GM18502 (cell line): Measurements from ENCODE around the gene ITGB3BP.
"Not testable (repeated sequence)": the region's sequence is repeated elsewhere in the genome, so short reads cannot be mapped to it uniquely, and the experiment has no call there.

Experiments
- ATAC-seq: cut with Tn5 transposase; IDR thresholded peaks from one replicate; pipeline ENCODE4 v1.9.1; 2021; ENCODE audit warnings: mild to moderate bottlenecking; ENCODE audit not compliant: unreplicated experiment, poor library complexity

The ITGB3BP gene

DNA sequence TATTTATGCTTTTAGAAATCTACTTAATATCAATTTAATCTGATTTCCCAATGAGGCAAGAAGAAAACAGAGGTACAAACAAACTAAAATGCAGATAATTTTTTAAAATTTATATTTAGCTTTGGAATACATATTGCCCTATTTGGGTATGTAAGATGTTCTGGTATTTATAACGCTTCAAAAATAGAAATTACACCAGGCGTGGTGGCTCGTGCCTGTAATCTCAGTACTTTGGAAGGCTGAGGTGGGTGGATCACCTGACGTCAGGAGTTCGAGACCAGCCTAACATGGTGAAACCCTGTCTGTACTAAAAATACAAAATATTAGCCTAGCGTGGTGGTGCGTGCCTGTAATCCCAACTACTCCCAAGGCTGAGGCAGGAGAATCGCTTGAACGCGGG, 13.3 kb downstream of the ITGB3BP start:
- ATAC-seq, result no peak

GRCh38 chr1:63506782-63507181, 16.2 kb downstream of the ITGB3BP start:
- no peak for ATAC-seq

DNA sequence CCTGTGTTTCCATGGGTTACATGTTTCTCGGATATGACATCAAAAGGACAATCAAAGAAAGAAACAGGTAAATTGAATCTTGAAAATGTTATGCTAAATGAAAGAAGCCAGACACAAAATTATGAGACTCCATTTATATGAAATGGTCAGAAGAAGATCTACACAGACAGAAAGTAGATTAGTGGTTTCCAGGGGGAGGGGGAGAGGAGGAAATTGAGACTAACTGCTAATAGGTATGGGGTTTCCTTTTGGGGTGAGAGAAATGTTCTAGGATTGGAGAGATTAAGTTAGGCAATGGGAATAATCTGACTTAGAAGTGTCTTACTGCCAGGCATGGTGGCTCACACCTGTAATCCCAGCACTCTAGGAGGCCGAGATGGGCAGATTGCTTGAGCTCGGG, 21.8 kb downstream of the ITGB3BP start:
- ATAC-seq, result no peak

- ATAC-seq, result no peak
Observed at GRCh38 chr1:63498106-63498505, 24.9 kb downstream of the ITGB3BP start.

DNA sequence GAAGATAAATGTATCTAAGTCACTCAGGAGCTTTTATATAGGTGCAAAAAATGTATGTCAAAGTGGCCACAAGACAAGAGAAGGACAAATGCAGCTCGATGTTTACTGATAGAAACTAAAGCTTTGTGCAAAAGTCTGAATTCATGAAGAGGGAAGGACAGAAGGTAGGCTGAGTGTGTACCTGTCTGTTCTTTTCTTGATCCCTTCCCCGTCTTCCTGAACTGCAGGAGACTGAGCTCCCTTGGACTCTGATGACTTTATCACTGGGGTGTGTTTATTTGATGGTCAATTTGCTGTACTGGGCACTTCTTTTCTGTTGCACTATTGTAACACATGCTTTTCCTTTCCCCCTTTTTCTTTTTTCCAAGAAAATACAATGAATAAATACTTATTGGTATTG, 25.4 kb downstream of the ITGB3BP start:
- ATAC-seq, result no peak

GRCh38 chr1:63487336-63488065, 35.5 kb downstream of the ITGB3BP start:
- no peak for ATAC-seq

- ATAC-seq, result no peak
Observed at GRCh38 chr1:63486629-63487028, 36.4 kb downstream of the ITGB3BP start.

GRCh38 chr1:63480057-63480456, 43.0 kb downstream of the ITGB3BP start:
- no peak for ATAC-seq

GRCh38 chr1:63475761-63476160, 47.3 kb downstream of the ITGB3BP start:
- no peak for ATAC-seq

DNA sequence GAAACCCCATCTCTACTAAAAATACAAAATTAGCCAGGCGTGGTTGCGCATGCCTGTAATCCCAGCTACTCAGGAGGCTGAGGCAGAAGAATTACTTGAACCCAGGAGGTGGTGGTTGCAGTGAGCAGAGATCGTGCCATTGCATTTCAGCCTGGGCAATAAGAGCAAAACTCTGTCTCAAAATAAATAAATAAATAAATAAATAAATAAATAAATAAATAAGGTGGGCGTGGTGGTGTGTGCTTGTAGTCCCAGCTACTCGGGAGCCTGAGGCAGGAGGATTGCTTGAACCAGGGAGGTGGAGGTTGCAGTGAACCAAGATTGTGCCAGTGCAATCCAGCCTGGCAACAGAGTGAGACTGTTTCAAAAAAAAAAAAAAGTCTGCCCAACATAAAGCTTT, 54.3 kb downstream of the ITGB3BP start:
- not testable (repeated sequence) for ATAC-seq

DNA sequence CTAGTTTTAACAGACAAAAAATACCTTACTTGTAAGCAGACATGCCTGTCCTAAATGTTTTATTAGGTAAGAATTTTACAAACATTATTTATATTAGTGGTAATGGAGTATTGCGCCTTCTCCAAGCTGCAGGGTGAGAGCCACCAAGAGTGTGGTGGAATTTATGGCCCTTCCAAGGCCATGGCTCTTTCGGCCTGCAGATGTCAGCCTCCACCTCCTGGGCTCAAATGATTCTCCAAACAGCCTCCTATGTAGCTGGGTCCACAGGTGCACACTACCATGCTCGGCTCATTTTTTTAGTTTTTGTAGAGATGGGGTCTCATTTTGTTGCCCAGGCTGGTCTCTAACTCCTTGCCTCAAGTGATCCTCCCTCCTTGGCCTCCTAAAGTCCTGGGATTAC, 56.3 kb downstream of the ITGB3BP start:
- ATAC-seq, result no peak

GRCh38 chr1:63466181-63466580, 56.8 kb downstream of the ITGB3BP start:
- no peak for ATAC-seq

DNA sequence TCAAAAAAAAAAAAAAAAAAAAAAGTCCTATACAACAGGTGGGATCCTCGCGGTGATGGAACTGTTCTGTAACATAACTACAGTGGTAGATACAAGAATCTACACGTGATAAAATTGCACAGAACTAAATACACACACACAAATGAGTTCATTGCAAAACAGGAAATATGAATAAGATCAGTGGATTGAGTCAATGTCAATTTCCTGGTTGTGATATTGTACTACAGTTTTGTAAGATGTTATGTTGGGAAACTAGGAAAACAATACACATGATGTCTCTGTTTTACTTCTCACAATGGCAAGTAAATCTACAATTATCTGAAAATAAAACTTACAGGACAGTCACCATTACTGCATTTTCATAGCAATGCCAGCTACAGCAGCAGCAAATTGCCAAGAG, 59.8 kb downstream of the ITGB3BP start:
- no peak for ATAC-seq

DNA sequence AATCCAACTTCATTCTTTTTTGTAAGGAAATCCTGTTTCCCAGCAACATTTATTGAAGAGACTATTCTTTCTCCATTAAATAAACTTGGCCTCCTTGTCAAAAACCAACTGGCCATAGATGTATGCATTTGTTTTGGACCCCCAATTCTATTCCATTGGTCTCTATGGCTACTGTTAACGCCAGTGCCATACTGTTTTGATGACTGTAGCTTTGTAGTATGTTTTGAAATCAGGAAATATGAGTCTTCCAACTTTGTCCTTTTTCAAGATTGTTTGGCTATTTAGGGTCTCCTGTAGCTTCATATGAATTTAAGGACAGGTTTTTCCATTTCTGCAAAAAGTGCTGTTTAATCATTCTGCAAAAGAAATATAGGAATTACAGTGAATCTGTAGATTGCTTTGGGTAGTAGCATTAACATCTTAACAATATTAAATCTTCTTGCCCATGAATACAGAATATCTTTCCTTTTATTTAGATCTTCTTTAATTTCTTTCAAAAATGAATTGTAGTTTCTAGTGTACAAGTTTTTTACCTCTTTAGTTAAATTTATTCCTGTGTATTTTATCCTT, 61.3 kb downstream of the ITGB3BP start:
- ATAC-seq, result no peak

DNA sequence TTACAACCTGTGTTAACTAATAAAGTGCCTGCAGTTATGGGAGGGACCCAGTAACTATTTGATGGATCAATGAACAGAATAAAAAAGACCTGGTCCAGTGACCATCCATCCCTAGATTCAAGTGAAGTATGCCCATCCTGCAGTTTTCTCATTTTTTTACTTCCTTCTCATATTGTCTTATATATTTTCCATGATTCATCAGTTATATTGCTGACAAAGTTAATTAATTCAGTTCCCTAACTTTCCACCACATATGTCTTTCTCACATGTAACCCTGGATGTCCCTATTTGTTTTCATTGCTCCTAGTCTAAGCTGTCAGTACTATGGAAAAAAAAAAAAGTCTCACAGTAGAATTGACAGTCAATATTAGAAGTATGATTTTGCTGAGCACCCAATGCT, 64.3 kb downstream of the ITGB3BP start:
- no peak for ATAC-seq

DNA sequence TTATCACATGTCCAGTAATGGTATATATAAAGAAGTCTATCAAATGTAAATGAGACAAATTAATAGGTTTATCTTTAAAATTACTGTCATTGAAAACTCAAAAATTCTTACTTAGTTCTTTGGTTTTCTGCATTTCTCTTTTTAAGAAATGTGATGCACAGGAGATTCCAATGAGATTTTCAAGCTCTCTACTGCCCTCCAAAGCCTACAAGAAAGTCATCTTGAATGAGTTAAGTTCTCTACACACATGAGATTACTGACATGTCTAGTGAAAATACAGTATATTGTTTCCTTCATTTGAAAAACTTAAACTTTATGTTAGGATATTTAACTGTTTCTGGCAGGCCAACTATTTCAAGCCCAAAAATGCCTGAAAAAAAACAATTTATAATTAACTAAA, 68.8 kb downstream of the ITGB3BP start:
- no peak for ATAC-seq

DNA sequence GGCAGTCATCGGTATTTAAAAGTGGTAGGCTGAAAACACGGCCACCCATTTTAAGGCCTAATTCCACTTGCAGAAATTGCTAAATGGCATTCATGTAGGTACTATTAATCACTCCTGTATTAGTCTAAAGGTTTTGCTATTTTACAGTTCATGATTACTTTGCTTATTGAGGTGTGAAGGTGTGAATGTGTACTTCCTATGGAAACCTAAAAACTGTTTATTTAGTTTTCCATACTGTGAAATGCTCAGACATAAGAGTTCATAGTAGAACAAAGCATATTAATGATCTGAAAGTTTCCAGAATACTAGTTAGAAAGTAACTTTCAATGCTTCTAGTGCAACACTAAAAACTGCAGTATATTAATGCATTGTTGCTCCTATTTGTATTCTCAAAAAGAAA, 69.8 kb downstream of the ITGB3BP start:
- no peak for ATAC-seq

DNA sequence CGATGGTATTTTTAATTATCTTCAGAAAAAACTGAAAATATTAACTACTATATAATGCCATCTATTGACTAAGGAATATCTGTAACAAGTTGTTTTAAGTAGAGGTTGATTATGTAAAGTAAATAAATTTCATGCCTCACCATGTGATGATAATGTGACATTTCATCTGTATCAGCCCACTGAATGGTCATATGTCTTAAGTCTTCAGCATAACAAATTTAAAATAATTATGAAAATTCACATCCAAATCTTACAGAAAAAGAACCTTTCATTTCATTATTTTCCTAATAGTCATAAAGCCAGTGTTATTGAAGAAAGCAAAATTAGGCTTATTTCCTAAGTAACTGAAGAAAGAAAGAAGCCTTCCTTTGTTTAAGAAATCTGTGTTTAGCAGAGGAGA, 72.6 kb downstream of the ITGB3BP start:
- ATAC-seq, result no peak

GRCh38 chr1:63448731-63449246, 74.2 kb downstream of the ITGB3BP start:
- ATAC-seq, result no peak

GRCh38 chr1:63442141-63442475, 80.9 kb downstream of the ITGB3BP start:
- no peak for ATAC-seq

- no peak for ATAC-seq
Observed at GRCh38 chr1:63435161-63435560, 87.9 kb downstream of the ITGB3BP start.

DNA sequence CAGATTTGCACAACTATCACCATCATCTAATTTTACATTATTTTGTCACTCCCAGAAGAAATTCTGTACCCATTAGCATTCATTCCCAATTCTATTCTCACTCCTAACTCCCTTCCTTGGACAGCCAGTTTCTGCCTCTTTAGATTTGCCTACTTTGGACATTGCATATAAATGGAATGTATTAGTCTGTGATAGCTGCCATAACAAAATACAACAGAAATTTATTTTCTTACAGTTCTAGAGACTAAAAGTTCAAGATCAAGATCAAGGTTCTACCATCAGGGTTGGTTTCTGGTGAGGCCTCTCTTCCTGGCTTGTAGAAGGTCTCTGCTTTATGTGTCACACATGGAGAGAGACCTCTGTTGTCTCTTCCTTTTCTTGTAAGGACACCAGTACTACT, 93.7 kb downstream of the ITGB3BP start:
- no peak for ATAC-seq
